HG02623 (cell line): Measurements from ENCODE around the gene KRTCAP2.
"Not testable (repeated sequence)": the region's sequence is repeated elsewhere in the genome, so short reads cannot be mapped to it uniquely, and the experiment has no call there.

Experiments
- ATAC-seq: cut with Tn5 transposase; IDR thresholded peaks from one replicate; pipeline ENCODE4 v1.9.1; 2021; ENCODE audit warnings: moderate library complexity; ENCODE audit not compliant: unreplicated experiment

The KRTCAP2 gene

DNA sequence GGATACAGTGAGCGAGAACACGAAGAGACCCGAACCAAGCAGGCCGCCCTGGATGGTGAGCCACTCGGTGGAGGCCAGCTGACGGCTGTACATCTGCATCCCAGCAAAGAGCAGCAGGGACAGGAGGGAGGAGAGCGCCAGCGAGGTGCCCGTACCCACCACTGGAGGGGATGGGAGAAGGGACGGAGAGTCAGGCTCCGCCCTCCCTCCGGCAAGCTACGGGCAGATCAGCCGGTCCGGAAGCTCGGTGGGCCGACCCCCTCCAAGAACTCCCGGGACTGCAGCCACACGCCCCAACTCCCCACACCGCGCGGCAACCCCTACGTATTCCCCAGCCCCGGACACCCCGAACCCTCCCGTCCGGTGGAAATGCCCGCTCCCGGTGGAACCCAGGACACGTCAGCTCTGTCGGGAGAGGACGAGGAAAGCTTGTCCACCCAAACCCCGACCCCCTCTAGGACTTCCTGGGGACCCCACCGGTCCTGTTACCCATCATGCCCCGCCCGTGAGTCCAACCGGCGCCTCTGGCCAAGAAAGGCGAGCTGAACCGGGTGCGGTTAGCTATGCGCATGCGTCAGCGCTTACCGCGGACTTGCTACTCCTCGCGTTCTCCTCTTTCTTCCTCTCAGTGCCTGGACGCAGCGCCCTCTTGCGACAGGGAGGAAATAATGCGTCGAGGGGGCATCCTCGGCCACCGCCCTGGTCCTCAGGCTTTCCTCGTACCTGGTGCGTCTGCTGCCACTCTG is at the start of gene KRTCAP2:
Gene KRTCAP2, minus strand, starts transcription at position 573 of the 746 bp plus-strand sequence. Its CDS starts 80 bp downstream, at position 493.
- ATAC-seq, result peak; percentile 66

DNA sequence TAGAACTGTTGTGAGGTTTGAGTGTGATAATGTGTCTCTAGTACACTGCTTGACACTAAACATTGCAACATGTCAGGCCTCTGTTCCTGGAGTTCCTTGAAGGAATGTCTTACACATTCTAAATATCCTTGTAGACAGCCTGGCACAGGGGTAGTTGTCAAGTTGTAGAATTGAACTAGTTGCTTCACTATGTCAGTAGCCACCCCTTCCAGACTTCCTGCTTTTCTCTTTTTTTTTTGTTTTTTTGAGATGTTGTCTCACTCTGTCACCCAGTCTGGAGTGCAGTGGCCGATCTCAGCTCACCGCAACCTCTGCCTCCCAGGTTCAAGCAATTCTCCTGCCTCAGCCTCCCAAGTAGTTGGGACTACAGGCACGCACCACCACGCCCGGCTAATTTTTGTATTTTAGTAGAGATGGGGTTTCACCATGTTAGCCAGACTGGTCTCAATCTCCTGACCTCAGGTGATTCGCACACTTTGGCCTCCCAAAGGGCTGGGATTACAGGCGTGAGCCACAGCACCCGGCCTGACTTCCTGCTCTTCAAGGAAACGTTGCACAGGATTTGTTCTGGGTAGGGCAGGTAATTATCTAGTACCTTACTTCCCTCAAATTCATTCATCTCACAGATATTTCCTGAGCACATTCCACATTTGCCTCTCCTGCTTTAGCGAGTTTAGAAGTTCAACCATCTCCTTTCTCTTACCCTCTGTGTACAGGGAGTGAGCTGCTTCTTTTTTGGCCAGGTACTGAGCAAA is 47.3 kb upstream of the KRTCAP2 start:
- ATAC-seq, result not testable (repeated sequence)

DNA sequence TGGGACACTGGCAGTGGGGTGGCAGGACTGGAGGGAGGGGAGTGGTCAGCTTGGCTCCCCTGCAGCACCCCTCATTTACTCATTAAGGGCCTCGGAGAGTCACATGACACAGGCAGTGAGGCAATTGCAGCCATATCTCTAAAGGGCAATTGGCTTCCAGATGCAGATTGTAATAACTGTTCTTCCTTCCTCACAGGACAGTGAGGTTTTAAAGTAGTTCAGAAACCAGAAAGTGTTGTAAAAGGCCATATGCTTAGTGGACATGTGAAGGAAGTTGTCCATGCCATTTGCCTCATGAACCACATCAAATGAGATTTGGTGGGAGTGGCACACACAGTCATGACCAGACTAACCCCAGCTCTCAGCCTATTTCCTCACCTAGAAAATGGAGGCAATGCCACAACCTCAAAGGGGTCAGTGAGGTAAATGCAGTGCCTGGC is 46.5 kb upstream of the KRTCAP2 start:
- no peak for ATAC-seq

DNA sequence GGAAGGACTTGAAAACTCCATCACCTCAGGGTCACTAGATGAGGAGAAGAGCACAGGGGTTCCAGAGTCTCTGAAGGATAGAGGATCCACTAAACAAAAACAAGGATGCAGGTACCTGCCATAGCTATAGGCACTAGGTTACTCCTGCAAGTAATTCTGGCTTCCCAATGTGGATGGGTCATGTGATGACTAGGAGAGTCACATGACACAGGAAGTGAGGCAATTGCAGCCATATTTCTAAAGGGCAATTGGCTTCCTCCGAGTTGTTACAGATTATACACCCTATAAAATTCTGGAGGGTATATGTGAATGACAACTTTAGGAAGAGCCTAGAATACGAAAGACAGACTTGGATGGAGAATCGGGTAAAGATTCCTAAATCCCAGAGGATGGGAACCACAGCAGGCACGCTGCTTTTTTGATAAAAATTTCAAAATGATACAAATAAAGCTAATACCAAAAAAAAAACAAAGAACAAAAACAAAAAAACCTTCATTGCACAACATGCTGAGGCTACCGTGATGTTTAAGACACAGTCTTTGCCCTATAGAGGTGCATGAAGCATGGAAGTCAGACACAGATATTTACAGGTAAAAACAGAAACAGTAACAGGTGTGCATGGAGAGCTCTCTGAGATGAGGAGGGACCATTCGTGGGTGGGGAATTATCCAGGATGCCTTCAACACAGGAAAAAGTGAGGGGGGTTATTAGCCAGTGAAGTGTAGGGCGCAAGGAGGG is 45.9 kb upstream of the KRTCAP2 start:
- no peak for ATAC-seq

DNA sequence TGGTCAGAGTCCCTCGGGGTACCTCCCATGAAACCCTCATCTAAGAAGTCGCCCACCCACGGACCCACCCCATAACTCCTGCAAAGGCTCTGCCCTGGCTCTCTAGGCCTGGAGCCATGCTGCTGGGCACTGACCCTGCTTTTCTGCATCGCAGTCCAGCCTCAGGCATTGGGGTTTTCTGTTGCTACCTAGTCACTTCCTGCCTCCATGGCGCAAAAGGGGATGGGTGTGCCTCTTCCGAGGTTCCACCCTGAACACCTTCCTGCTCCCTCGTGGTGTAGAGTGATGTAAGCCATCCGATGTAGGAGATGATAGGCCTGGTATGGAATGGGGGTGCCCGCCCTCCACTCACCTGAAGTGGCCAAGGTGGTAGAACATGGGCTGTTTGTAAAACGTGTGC is 41.6 kb upstream of the KRTCAP2 start:
- not testable (repeated sequence) for ATAC-seq

DNA sequence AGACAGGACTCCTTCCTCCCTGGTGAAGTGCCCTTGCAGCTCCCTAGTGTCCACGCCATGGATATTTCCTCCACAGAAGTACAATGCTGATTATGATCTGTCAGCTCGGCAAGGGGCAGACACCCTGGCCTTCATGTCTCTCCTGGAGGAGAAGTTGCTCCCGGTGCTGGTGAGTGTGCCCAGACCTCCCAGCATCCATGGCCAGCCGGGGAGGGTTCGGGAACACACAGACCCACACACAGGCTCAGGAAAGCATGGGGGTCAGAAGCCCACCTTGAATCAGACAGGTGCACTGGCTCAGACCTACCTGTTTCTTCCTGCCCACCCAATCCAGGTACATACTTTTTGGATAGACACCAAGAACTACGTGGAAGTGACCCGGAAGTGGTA is 38.9 kb upstream of the KRTCAP2 start:
- ATAC-seq, result not testable (repeated sequence)

DNA sequence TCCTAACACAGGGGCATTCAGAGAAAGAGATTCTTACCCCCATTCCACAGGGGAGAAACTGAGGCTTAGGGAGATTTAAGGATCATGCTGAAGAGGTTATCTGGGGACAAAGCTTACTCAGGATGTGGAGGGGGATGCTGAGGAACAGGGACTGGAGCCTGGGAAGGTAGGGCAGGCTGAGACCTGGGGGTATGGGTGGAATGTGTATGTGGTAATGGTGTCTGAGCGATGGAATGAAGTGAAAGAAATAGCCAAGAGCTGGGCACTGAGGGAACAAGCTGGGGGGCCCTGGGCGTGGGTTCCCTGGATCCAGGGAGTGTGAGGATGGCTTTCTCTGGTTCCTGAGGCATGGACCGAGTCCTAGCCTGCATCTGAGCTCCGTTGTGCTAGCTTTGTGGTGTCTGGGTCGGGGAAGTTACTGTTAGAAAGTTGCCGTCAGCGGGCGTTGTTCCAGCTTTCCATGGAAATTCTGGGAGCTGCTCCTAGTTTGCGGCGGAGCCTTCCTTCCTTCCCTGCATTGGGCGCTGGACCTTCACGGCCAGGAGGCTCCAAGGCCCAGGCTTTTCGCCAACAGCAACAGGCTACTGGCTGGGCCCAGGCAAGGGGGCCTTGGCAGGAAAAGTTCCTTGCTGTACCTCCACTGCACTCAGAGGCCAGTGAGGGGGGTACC is 38.4 kb upstream of the KRTCAP2 start:
- ATAC-seq, result not testable (repeated sequence)

DNA sequence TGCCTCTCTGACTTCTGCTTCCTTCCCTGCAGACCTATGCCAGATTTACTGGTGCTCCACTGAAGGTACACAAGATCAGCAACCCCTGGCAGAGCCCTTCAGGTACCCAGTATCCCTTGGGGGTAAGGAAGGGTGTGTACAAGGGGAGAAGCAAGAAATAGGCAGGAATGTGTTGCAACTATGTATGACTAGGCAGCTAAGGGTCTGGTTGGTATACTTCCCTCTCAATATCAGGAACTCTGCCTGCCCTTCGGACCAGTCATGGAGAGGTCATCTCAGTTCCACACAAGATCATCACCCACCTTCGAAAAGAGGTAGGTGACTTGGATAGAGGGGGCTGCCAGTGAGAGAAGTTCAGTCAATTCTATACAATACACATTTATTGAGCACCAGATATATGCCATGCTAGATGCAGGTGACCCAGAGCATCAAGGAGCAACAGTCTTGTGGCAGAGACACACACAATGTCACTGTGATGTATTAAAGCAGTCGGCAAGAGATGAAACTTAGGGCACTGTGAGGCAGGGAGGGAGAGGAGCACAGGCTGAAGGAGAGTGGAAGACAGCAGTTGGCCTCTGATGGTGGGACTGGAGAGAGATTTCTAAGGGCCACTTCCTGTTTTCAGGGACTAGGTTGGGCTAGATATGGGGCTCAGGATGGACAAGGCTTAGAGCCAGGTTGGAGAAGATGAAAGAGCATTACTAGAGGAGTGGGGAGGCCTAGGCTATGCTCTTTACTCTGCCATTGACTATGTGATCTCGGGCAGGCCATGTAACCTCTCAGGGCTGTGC is 37.4 kb upstream of the KRTCAP2 start:
- ATAC-seq, result no peak

DNA sequence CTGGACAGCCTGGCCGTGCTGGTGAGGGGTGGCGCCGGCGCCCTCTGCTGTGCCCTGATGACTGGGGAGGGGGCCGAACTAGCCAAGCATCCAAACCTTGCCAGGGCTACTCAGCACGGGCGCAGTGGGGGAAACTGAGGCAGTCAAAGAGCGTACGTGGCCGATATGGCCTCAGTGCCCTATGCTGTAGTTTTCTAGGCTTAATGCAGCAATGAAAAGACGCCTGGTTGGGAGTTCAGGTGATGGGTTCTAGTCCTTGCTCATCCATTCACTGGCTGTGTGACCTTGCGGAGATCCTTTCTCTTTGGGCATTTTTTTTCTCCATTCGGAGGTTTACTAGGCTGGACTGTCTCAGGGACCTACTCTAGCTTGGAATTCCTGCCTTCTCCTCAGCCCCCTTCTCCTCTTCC is 36.2 kb upstream of the KRTCAP2 start:
- no peak for ATAC-seq

DNA sequence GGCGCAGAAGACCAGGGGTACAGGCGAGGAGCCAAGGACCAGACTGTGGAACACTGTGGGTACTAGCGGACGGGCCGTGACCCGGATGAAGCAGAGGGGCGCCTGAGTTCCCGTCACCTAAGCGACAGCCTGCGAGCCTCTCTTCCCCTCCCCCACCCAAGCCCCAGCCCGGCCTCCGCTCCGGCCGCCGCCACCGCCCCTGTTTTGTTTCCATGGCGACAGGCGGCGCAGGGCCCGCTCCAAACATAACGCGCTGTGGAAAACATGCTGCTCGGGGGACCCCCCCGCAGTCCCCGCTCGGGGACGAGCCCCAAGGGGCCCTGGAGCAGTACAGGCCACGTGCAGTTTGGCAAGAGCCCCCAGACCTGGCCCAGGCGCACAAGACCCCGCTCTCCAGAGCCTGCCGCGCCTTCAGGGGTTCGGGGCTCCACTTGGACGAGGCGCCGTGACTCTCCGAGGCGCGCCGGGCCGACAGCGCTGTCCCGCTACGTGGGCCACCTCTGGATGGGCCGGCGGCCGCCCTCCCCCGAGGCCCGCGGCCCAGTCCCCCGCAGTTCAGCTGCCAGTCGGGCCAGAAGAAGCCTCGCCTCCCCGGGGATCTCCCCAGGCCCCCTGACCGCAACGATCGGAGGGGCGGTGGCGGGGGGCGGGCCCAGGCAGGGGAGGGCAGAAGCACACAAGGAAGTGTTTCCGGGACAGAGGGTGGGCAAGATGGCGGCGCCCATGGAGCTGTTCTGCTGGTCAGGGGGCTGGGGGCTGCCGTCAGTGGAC is 35.6 kb upstream of the KRTCAP2 start, which contains the start of gene MTX1:
Gene MTX1, plus strand, starts transcription at position 155 of the 771 bp plus-strand sequence. Its CDS starts 110 bp downstream, at position 265.
- peak; percentile 77 for ATAC-seq

DNA sequence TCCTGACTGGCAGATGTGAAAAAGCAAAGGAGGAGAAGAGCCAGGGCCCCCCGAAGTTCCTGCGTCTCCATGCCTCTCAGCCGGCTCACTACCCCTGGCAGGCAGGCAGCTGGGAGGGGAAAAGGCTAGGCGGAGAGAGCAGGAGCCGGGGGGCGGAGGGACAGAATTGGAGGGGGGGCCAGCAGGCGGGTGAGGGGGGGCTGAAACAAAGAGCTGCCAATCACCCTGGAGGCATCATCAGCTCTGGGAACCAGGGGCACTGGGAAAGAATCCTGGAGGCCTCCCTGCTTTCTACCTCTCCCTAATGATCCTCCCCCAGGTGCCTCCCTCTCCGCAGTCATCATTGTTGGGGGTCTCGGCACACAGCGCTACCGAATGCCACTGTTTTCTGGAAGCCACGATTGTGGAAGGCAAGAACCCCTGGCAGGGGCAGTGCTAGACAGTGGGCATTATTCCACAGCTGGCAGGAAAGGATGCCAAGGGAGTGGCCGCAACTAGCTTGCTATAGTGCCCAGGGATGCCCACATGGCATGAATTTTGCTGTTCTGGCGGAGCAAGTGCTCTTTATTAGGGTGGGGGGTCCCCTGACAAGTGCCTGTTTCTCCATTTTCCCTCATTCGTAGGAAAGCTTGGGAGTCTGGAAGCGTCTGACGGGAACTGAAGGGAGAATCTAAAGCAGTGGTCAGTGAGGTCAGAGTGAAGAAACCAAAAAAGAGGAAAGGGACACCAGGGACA is 34.9 kb upstream of the KRTCAP2 start, which contains the start of gene THBS3:
Gene THBS3, minus strand, starts transcription at position 92 of the 735 bp plus-strand sequence. Its CDS starts 21 bp downstream, at position 71.
- ATAC-seq, result no peak

DNA sequence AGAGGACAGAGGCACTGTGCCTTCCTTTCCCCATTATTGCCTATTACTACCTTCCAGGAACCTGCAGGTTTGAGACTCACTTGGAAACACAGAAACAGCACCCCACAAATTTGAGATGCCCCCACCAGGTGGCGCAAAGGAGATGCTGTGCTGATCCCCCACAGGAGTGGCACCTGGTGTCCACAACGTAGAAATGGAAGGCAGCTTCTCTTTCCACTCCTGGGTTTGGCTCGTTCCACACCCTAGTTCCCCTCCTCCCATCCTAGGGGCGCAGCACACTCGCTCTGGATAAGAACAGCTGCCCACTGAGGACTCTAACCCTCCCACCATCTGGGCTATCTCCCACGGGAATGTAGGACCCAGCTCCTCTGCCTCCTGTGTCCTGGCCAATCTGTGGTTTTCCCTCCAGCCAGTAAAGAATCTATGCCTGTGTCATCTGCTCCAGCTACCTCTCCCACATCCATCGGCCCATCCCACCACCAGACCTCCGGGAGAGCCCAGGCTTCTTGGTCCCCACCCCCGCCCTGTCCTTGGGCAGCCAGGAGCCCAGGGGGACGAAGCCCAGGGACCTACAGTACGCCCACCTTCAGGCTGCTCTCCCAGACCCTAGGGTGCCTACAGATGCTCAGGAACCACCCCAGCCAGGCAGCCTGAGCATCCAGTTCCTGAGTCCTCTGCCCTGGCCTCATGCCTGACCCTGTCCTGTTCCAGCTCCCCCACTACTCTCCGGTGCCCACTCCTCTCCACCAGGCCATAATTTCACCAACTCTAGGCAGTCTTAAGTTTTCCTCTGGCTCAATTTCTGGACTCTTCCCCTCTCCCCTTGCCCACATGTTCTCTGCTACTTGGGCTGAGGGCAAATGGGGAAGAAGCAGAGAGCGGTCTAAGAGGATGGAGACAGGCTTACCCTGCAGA is 34.0 kb upstream of the KRTCAP2 start:
- ATAC-seq, result no peak

DNA sequence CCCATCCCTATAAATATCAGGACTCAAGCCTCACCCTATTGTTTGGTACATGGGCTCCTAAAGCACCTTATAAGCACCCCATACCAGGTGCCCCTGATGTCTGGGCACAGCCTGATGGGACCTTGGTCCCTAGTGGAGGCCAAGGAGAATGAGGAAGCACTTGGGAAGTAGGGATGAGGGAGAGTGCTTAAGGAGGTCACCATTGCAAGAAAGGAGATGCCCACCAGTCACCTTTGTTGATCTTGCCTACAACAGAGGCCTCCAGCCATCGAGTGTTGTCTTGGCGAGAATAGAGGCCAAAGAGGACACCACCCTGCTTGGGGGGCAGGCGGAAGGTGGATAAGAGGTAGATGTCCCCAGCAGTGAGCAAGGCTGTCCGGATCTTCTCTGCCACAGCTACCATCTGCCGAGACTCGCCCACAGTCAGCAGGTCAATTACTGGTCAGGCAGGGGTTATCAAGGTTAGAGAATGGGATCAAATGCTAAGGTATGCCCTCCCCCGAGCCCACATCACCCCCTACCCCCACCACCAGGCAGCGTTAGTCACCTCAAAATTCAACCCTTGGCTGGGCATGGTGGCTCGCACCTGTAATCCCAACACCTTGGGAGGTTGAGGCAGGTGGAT is 33.0 kb upstream of the KRTCAP2 start:
- ATAC-seq, result no peak

DNA sequence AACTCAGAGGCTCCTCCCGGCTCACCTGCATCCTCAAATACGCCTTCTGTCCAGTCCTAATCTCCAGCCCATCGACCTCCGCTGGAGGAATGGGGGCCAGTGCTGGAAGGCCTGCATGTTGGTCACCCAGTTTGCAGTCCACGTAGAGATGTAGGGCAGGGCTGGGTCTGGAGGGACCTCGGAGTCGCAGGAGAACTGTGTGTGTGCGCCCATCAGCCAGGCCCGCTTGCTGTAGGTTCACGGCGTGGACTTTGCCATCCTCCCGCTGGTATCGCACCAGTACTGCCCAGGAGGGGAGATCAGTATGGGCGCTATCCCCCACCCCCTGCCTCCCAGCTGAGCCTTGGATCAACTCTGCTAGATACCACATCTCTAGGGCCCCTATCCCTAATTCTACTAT is 31.9 kb upstream of the KRTCAP2 start:
- no peak for ATAC-seq

DNA sequence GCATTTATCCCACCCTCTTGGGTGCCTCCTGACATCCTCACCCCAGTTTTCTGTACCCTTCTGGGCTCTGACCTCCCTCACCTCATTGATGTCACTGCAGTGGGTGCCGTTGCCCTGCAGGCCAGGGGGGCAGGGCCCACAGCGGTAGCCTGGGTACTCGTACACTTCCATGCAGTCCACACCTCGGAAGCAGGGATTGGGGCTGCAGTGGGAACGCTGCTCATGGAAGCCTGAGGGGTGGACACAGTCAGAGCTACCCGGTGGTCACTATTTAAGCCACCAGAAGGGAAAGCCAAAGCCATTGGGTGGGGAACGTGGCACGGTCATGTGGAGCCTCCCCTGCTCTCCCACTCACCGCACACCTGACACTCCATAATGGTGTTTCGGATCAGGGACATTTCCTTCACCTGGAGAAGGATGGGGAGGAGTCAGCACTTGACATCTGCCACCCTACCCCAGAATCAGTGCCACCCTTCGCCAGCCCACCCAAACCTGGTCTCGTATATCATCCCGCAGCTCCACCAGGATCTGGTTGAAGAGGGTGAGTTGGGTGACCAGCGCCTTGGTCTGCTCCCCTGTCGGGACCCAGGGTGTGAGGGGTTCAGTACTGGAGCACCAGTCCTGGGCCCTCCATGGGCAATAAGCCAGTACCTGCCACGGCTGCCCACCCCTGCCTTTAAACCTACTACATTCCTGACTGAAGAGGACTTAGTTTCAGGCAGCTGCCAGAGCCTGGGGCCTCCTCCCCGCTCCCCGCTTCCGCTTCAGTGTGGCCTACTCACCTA is 29.8 kb upstream of the KRTCAP2 start:
- ATAC-seq, result no peak

DNA sequence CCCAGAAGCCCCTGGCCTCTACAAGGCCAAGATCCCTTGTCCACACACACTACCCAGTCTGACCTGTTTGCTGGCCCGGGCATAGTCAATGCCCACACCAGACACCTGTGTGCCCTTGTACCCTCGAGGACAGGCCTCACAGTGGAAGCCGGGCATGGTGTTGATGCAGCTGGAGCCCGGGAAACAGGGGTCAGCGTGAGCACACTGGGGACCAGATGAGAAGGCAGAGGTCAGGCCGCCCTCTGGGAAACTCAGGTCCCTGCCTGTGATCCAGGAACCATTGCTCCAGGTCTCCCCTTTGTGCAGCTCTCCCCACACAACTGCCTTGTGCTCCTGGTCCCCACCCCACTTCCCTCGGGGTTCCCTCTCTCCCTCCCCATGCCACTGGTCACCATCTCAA is 29.1 kb upstream of the KRTCAP2 start:
- ATAC-seq, result no peak
